ENCODE measurements around the gene ZNF491.

DNA sequence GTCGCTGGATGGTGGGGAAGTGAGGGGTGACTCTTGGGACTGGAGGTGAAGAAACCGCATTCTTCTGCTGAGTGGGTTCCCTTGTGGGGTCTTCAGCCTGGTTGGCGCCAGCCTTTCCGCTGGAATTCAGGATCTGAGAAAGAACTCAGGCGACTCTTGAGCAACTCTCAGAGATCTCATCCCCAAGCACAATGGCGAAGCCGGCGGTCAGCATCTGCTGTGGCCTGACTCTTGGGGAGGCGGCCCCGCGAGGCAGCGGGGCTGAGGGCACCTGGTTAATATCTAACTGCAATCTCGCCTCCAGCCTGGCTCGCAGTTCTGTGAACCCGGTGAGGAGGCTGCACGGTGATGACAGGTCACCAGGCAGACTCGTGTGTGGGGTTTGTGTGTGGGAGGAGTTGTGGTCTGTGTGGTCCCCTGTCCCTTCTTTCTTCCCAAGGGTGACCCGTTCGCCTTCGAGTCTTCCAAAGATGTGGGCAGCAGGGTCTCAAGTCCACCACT, 30.6 kb upstream of the ZNF491 start:
- TF ChIP-seq CTCF (IDR thresholded peaks at IDR 0.05; ENCODE audit: insufficient read depth, low read length) (no peak), POLR2AphosphoS5 (IDR thresholded peaks at IDR 0.05; ENCODE audit: low read depth) (no peak), SPI1 (IDR thresholded peaks at IDR 0.05; ENCODE audit: borderline replicate concordance, low read depth) (no peak)
- TF ChIP-seq, protein P1, sequence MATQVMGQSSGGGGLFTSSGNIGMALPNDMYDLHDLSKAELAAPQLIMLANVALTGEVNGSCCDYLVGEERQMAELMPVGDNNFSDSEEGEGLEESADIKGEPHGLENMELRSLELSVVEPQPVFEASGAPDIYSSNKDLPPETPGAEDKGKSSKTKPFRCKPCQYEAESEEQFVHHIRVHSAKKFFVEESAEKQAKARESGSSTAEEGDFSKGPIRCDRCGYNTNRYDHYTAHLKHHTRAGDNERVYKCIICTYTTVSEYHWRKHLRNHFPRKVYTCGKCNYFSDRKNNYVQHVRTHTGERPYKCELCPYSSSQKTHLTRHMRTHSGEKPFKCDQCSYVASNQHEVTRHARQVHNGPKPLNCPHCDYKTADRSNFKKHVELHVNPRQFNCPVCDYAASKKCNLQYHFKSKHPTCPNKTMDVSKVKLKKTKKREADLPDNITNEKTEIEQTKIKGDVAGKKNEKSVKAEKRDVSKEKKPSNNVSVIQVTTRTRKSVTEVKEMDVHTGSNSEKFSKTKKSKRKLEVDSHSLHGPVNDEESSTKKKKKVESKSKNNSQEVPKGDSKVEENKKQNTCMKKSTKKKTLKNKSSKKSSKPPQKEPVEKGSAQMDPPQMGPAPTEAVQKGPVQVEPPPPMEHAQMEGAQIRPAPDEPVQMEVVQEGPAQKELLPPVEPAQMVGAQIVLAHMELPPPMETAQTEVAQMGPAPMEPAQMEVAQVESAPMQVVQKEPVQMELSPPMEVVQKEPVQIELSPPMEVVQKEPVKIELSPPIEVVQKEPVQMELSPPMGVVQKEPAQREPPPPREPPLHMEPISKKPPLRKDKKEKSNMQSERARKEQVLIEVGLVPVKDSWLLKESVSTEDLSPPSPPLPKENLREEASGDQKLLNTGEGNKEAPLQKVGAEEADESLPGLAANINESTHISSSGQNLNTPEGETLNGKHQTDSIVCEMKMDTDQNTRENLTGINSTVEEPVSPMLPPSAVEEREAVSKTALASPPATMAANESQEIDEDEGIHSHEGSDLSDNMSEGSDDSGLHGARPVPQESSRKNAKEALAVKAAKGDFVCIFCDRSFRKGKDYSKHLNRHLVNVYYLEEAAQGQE (IDR thresholded peaks at IDR 0.05; ENCODE audit: insufficient replicate concordance, low read depth) = no peak
